Neutrophil (primary cell): ENCODE data around the gene GRK1.
"Not testable (repeated sequence)": the region's sequence is repeated elsewhere in the genome, so short reads cannot be mapped to it uniquely, and the experiment has no call there.

Source experiments
- H3K27ac ChIP-seq: fragments of 200-600 bp; sonication (generic); 2 replicates; pipeline ENCODE4 v1.5.1; 2016; ENCODE audit warnings: mild to moderate bottlenecking, moderate library complexity
- H3K27me3 ChIP-seq: fragments of 200-600 bp; sonication (generic); 2 replicates; pipeline ENCODE4 v1.6.0; 2016; ENCODE audit warnings: mild to moderate bottlenecking
- H3K36me3 ChIP-seq: fragments of 200-600 bp; sonication (generic); 2 replicates; pipeline ENCODE4 v1.5.1; 2017
- H3K4me1 ChIP-seq, 2 experiments: fragments of 200-600 bp in 1 of 2; sonication (generic) in 1 of 2; 1 replicate in 1 of 2; 2 replicates in 1 of 2; pipeline versions ENCODE4 v1.5.1 to v1.6.1; 2013 to 2016; ENCODE audit warnings: low read depth in 1 of 2, low read length in 1 of 2, mild to moderate bottlenecking in 1 of 2, moderate library complexity in 1 of 2; ENCODE audit not compliant: control insufficient read depth in 1 of 2, insufficient read depth in 1 of 2
- H3K4me3 ChIP-seq, 2 experiments: fragments of 200-600 bp in 1 of 2; sonication (generic) in 1 of 2; 1 replicate in 1 of 2; 2 replicates in 1 of 2; pipeline ENCODE4 v1.5.1; 2013 to 2016; ENCODE audit warnings: low read depth in 1 of 2, low read length in 1 of 2, mild to moderate bottlenecking in 1 of 2, moderate library complexity in 1 of 2
- H3K9me3 ChIP-seq: fragments of 200-600 bp; sonication (generic); 2 replicates; pipeline ENCODE4 v1.5.1; 2016
- TF ChIP-seq, protein P1 (sequence below): fragments of 200-600 bp; sonication (generic); IDR thresholded peaks from 2 replicates; pipeline ENCODE4 v1.5.1; 2016; ENCODE audit warnings: antibody characterized with exemption

GRK1 gene

DNA sequence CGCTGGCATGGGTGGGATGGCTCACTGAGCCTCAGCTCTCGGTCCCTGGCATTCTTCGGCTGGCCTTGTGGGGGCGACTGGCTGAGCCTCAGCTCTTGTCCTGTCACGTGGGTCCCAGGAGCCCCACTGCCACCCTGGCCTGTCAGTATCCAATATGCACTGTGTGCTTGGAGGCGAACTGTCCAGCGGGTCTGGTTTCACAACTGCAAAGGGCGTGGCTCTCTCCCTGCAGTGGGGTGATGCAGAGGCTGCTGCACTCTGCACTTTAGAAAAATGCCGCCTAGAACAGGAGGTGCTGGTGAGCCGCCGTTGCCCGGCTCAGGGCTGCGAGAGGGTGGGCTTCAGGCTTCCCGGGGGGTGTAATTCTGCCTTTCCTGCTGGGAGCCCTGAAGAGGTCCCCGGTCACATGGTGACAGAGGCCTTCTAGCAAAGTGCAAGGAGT, 75.0 kb downstream of the GRK1 start:
- TF ChIP-seq, protein P1, sequence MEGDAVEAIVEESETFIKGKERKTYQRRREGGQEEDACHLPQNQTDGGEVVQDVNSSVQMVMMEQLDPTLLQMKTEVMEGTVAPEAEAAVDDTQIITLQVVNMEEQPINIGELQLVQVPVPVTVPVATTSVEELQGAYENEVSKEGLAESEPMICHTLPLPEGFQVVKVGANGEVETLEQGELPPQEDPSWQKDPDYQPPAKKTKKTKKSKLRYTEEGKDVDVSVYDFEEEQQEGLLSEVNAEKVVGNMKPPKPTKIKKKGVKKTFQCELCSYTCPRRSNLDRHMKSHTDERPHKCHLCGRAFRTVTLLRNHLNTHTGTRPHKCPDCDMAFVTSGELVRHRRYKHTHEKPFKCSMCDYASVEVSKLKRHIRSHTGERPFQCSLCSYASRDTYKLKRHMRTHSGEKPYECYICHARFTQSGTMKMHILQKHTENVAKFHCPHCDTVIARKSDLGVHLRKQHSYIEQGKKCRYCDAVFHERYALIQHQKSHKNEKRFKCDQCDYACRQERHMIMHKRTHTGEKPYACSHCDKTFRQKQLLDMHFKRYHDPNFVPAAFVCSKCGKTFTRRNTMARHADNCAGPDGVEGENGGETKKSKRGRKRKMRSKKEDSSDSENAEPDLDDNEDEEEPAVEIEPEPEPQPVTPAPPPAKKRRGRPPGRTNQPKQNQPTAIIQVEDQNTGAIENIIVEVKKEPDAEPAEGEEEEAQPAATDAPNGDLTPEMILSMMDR: no peak
- H3K4me1 ChIP-seq: peaks cover 31 to 35% of the 10 kb centered on the region in 2 experiments
- no peaks in the 10 kb centered on the region for H3K9me3 ChIP-seq
- no peaks in the 10 kb centered on the region for H3K36me3 ChIP-seq
- H3K27me3 ChIP-seq: peaks cover 3% of the 10 kb centered on the region
- peak overlapping the region in 1 of 2 experiments; percentile 28 for H3K4me3 ChIP-seq
- no peak overlapping the region for H3K27ac ChIP-seq

DNA sequence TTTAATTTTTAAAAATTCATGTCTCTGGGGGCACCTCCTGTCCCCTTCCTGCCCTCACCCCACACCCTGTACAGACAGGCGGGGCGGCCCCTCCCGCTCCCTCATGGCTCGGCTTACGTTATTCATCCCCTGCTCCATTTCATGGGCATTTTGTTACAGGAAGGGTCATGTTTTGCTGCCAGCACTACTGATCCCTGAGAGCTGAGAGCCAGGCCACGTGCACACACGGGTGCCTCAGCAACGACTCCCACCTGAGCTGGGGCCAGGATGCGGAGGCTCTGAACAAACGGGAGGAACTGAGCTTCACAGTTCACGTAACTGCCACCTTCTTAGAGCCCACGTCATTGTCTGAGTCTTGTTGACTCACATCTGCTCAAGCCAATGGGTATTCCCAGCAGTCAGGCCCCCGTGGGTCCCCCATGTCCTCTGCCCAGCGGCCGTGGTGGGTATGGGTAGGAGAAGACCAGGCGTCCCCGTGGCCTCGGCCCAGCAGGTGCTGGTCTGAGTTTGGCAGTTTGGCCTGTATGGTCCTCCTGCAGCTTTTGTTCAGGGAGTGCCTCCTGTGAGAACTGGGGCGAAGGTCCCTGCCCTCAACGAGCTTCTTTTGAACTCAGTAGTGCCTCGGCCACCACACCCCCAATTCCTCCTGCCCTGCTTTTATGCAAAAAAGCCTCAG, 75.6 kb downstream of the GRK1 start:
- H3K27me3 ChIP-seq: peaks cover 3% of the 10 kb centered on the region
- H3K4me1 ChIP-seq: peaks cover 26 to 29% of the 10 kb centered on the region in 2 experiments
- peak overlapping the region in 1 of 2 experiments; percentile 28 for H3K4me3 ChIP-seq
- no peaks in the 10 kb centered on the region for H3K9me3 ChIP-seq
- TF ChIP-seq, protein P1: no peak
- no peak overlapping the region for H3K27ac ChIP-seq
- no peaks in the 10 kb centered on the region for H3K36me3 ChIP-seq

DNA sequence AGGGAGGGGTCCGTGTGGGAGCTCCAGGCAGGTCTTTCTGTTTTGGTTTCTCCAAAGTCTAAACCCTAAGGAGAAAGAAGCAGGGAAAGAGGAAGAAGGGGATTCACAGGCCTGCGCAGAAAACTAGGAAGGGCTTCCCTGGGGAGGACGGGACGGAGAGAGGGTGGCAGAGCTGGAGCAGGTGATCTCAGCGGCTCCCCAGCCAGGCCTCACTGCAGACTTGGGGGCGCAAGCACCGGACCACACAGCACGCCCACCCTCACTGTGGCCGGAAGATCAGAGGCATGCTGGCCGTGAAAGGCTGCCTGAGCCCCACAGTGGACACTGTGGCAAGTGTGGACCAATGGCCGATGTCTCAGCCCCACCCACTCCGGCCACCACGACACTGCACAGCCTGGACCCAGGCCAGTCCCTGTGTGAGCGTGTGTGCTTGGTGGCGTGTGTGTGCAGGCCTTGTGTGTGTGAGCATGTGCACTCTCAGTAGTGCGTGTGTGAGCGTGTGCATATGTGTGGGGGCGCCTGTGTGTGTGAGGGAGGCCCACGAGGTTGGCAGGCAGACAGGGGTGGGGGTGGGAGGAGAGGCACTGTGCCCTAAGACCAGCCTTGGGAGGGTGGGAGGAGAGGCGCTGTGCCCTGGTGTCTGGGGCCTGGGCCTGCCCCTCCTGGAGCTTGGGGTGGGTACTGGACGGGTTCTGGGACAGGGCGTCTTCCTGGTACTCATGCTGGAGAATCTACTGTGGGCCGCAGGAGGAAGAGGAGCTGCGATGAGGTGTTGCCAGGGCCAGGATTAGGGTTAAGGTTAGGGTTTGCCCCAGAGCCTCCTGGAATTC, 76.6 kb downstream of the GRK1 start:
- Histone ChIP-seq H3K4me3 (no peak overlapping the region), H3K36me3 (no peaks in the 10 kb centered on the region), H3K27me3 (peaks cover 3% of the 10 kb centered on the region), H3K27ac (no peak overlapping the region), H3K4me1 (peaks cover 23 to 28% of the 10 kb centered on the region in 2 experiments), H3K9me3 (no peaks in the 10 kb centered on the region)
- TF ChIP-seq, protein P1: no peak

DNA sequence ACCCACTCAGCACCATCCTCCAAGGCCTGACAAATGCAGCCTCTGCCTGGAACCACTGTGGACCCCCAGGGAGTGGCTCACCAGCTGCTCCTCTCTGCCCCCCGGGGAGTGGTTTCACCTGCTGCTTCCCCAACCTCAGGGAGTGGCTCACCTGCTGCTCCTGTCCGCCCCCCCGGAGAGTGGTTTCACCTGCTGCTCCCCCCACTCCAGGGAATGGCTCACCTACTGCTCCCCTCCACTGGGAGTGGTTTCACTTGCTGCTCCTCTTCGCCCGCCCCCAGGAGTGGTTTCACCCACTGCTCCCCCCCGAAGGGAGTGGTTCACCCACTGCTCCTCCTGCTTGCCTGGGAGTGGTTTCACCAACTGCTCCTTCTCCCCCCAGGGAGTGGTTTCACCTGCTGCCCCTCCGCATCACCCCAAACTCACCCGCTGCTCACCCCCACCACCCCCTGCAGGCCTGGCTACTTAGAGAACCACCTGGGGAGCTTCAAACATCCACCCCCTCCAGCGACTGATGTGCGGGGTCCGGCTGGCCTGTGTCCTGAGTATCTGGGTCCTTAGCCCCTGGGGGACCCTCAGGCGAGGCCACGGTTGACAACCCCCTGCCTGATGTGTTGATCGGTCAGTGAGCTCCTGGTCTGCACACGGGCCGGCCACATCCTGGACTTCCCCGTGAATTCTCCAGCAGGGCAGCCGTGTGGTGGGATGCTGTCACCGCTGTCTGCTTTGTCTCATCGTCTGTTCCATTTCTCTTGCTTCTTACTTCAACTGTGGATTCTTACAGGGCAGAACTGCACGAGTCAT, 77.4 kb downstream of the GRK1 start:
- TF ChIP-seq, protein P1: no peak
- Histone ChIP-seq H3K27me3 (peaks cover 3% of the 10 kb centered on the region), H3K27ac (no peak overlapping the region), H3K4me3 (no peak overlapping the region), H3K9me3 (no peaks in the 10 kb centered on the region), H3K36me3 (no peaks in the 10 kb centered on the region), H3K4me1 (peaks cover 23 to 28% of the 10 kb centered on the region in 2 experiments)

DNA sequence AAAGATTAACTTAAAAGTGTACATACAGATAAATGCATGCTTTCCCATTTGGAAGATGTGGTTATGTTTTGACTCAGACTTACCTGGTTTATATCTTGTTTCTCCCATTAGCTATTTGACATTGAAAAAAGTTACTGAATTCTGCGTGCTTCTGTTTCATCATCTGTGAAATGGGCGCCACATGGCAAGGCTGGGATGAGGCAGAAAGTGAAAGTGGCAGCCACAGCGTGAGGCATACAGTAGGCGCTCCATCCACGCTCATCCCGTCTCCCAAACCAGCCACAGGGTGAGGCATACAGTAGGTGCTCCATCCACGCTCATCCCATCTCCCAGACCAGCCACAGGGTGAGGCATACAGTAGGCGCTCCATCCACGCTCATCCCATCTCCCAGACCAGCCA, 78.0 kb downstream of the GRK1 start:
- peaks cover 3% of the 10 kb centered on the region for H3K27me3 ChIP-seq
- no peak overlapping the region for H3K27ac ChIP-seq
- H3K9me3 ChIP-seq: no peaks in the 10 kb centered on the region
- H3K4me1 ChIP-seq: peaks cover 23 to 28% of the 10 kb centered on the region in 2 experiments
- H3K4me3 ChIP-seq: no peak overlapping the region
- TF ChIP-seq, protein P1: no peak
- no peaks in the 10 kb centered on the region for H3K36me3 ChIP-seq

DNA sequence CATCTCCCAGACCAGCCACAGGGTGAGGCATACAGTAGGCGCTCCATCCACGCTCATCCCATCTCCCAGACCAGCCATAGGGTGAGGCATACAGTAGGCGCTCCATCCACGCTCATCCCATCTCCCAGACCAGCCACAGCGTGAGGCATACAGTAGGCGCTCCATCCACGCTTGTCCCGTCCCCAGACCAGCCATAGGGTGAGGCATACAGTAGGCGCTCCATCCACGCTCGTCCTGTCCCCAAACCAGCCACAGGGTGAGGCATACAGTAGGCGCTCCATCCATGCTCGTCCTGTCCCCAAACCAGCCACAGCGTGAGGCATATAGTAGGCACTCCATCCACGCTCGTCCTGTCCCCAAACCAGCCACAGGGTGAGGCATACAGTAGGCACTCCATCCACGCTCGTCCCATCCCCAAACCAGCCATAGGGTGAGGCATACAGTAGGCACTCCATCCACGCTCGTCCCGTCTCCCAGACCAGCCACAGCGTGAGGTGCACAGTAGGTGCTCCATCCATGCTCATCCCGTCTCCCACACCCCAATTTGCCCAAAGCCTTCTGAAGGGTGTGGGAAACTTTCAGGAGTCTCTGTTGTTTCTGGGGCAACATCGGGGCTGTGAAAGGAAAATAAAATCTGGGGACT, 78.6 kb downstream of the GRK1 start:
- peaks cover 23 to 27% of the 10 kb centered on the region in 2 experiments for H3K4me1 ChIP-seq

More for the DNA sequence above, 78.6 kb downstream of the GRK1 start:
- H3K9me3 ChIP-seq, H3K4me3 ChIP-seq, H3K36me3 ChIP-seq, H3K27me3 ChIP-seq, H3K27ac ChIP-seq: not testable (repeated sequence)
